OCI-LY1 (cell line): ENCODE data around the gene METRN.

Source experiments
- H2AFZ ChIP-seq: fragments of 200-600 bp; sonication (generic), shearing (Covaris generic); 2 replicates; pipeline ENCODE4 v1.6.0; 2014; ENCODE audit warnings: antibody characterized with exemption, mild to moderate bottlenecking, low read length
- H3F3A ChIP-seq: fragments of 200-600 bp; sonication (generic), shearing (Covaris generic); 2 replicates; pipeline ENCODE4 v1.6.0; 2014; ENCODE audit warnings: mild to moderate bottlenecking, antibody characterized with exemption, low read length, moderate library complexity; ENCODE audit not compliant: insufficient read depth
- H3K27ac ChIP-seq: fragments of 200-600 bp; sonication (generic); 2 replicates; pipeline ENCODE4 v1.5.1; 2014; ENCODE audit warnings: low read length, mixed run types, mild to moderate bottlenecking, low read depth; ENCODE audit not compliant: poor library complexity, severe bottlenecking
- H3K27me3 ChIP-seq: fragments of 200-600 bp; sonication (generic); 2 replicates; pipeline ENCODE4 v1.6.0; 2014; ENCODE audit warnings: antibody characterized with exemption, mild to moderate bottlenecking, low read length, moderate library complexity; ENCODE audit not compliant: insufficient read depth
- H3K36me3 ChIP-seq: fragments of 200-600 bp; sonication (generic); 2 replicates; pipeline ENCODE4 v1.6.1; 2014; ENCODE audit warnings: mild to moderate bottlenecking, antibody characterized with exemption, low read length, moderate library complexity, mixed read lengths; ENCODE audit not compliant: insufficient read depth
- H3K4me1 ChIP-seq: fragments of 200-600 bp; sonication (generic); 2 replicates; pipeline ENCODE4 v1.5.1; 2014; ENCODE audit warnings: mild to moderate bottlenecking, low read length, moderate library complexity; ENCODE audit not compliant: insufficient read depth, severe bottlenecking
- H3K4me2 ChIP-seq: fragments of 200-600 bp; sonication (generic), shearing (Covaris generic); 2 replicates; pipeline ENCODE4 v1.6.1; 2014; ENCODE audit warnings: low read length
- H3K4me3 ChIP-seq: fragments of 200-600 bp; sonication (generic); 2 replicates; pipeline ENCODE4 v1.5.1; 2014; ENCODE audit warnings: low read length, low read depth, mild to moderate bottlenecking, mixed read lengths; ENCODE audit not compliant: poor library complexity, severe bottlenecking
- H3K79me2 ChIP-seq: fragments of 200-600 bp; shearing (Covaris generic); 2 replicates; pipeline ENCODE4 v1.6.1; 2016; ENCODE audit warnings: mixed run types, low read length, mixed read lengths; ENCODE audit not compliant: insufficient read depth
- H3K9ac ChIP-seq: fragments of 200-600 bp; sonication (generic), shearing (Covaris generic); 2 replicates; pipeline ENCODE4 v1.6.1; 2014; ENCODE audit warnings: mild to moderate bottlenecking, low read length, mixed read lengths
- H3K9me2 ChIP-seq: fragments of 200-600 bp; sonication (generic), shearing (Covaris generic); 2 replicates; pipeline ENCODE4 v1.6.1; 2014; ENCODE audit warnings: low read depth, mild to moderate bottlenecking, low read length, mixed read lengths
- H3K9me3 ChIP-seq: fragments of 200-600 bp; shearing (Covaris generic); 2 replicates; pipeline ENCODE4 v1.6.1; 2014; ENCODE audit warnings: low read length, mixed read lengths
- H4K20me1 ChIP-seq: fragments of 200-600 bp; sonication (generic), shearing (Covaris generic); 2 replicates; pipeline ENCODE4 v1.6.0; 2016; ENCODE audit warnings: mild to moderate bottlenecking, low read length; ENCODE audit not compliant: insufficient read depth
- EZH2 ChIP-seq: fragments of 200-600 bp; sonication (generic), shearing (Covaris generic); IDR thresholded peaks from 2 replicates; pipeline ENCODE4 v1.8.0; 2017; ENCODE audit warnings: borderline replicate concordance, mixed run types, mild to moderate bottlenecking, antibody characterized with exemption, low read length, moderate library complexity, mixed read lengths
- TF ChIP-seq, protein P1 (sequence below): fragments of 200-600 bp; sonication (generic), shearing (Covaris generic); IDR thresholded peaks from 2 replicates; pipeline ENCODE4 v1.5.1; 2017; ENCODE audit warnings: mild to moderate bottlenecking, antibody characterized with exemption, low read length, moderate library complexity, mixed read lengths

METRN gene

DNA sequence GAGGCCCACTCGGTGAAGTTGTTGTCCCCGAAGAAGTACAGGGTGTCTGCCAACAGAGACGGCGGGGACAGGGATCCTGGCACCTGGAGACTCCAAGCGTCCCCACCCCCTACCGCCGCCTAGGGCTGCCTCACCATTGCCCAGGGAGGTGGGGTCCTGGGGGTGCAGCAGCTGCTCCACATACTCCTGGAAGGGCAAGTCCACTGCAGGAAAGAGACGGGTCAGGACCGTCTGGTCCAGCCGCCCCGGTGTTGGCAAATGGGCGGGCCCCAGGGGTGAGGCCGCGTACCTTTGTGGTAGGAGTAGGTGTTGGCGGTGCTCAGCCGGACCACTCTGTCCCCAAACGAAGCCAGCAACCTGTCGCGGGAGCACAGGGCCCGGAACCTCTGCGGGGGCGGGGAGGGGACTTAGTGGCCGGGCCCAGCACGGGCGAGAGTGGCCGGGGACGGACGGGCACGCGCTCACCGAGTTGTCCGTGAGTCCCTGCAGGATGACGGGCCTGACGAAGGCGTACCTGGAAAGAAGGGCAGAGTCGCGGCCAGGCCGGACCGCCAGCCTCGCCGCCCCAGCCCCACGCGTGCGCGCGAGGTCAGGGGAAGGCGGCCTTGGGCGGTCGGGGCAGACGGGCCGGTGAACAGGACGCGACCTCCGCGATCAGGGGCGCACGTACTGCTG, 31.4 kb upstream of the METRN start:
- H3K27me3 ChIP-seq, result no peaks in the 10 kb centered on the region
- no peaks in the 10 kb centered on the region for H3K9me2 ChIP-seq
- no peaks in the 10 kb centered on the region for H4K20me1 ChIP-seq
- H3K36me3 ChIP-seq, result peaks cover 38% of the 10 kb centered on the region
- TF ChIP-seq, protein P1, sequence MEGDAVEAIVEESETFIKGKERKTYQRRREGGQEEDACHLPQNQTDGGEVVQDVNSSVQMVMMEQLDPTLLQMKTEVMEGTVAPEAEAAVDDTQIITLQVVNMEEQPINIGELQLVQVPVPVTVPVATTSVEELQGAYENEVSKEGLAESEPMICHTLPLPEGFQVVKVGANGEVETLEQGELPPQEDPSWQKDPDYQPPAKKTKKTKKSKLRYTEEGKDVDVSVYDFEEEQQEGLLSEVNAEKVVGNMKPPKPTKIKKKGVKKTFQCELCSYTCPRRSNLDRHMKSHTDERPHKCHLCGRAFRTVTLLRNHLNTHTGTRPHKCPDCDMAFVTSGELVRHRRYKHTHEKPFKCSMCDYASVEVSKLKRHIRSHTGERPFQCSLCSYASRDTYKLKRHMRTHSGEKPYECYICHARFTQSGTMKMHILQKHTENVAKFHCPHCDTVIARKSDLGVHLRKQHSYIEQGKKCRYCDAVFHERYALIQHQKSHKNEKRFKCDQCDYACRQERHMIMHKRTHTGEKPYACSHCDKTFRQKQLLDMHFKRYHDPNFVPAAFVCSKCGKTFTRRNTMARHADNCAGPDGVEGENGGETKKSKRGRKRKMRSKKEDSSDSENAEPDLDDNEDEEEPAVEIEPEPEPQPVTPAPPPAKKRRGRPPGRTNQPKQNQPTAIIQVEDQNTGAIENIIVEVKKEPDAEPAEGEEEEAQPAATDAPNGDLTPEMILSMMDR, result no peak
- no peak for TF ChIP-seq EZH2
- H3K4me1 ChIP-seq, result peaks cover 46% of the 10 kb centered on the region
- H3K9me3 ChIP-seq, result no peaks in the 10 kb centered on the region
- peak overlapping the region; percentile 7 for H3K27ac ChIP-seq
- peak overlapping the region; percentile 82 for H3K9ac ChIP-seq
- H2AFZ ChIP-seq, result no peak overlapping the region
- H3F3A ChIP-seq, result no peaks in the 10 kb centered on the region
- peak overlapping the region; percentile 98 for H3K4me2 ChIP-seq
- H3K79me2 ChIP-seq, result 0 out of 2 replicates have a peak, but pooled peaks cover 8% of the 10 kb centered on the region
- peak overlapping the region; percentile 86 for H3K4me3 ChIP-seq

DNA sequence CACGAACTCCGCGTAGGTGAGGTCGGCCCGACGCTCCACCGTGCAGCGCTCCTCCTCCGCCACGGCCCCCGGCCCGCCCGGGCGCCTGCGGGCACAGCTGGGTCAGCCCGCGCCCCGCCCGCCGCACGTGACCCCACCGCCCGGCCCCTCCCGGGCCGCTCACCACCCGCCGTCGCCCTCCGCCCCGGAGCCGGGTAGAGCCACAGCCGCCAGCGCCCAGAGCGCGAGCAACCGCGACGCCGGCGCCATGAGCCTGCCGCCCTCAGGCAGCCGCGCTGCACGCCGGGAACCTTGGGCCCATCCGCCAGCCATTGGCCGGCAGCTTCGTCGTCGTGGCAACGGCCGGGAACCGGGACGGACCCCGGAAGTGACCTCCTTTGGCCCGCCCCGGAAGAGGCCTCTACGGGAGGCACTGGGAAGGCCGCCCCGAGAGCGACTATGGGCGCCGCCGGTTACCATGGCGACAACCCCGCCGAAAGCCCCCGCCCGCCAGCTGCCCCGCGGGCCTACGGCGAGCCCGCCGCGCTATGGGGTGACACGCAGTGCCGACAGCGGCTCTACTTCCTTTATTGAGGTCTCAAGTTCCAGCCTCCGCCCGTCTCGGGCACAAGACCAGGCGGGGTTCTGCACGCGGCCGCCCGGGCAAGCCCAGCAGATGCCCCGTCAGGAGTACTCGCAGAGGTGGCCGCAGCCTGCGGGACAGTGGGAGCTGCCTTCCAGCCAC, 30.7 kb upstream of the METRN start, which contains the start of gene JMJD8:
TSS of gene JMJD8 (minus strand) at position 264 of the 724 bp plus-strand sequence. CDS start at position 249, 15 bp downstream.
- H3K36me3 ChIP-seq, result peaks cover 38% of the 10 kb centered on the region
- H3K27me3 ChIP-seq, result no peaks in the 10 kb centered on the region
- H3K9me2 ChIP-seq, result no peaks in the 10 kb centered on the region
- peak within 1 kb of the TSS; percentile 62 for H3K27ac ChIP-seq
- no peak within 1 kb of the TSS for H2AFZ ChIP-seq
- no peak for TF ChIP-seq EZH2
- TF ChIP-seq, protein P1, result no peak
- H4K20me1 ChIP-seq, result no peaks in the 10 kb centered on the region
- H3K79me2 ChIP-seq, result 0 out of 2 replicates have a peak, but pooled peaks cover 8% of the 10 kb centered on the region
- no peaks in the 10 kb centered on the region for H3K9me3 ChIP-seq
- H3K4me1 ChIP-seq, result peaks cover 53% of the 10 kb centered on the region
- peak within 1 kb of the TSS; percentile 98 for H3K4me2 ChIP-seq
- peak within 1 kb of the TSS; percentile 86 for H3K4me3 ChIP-seq
- H3K9ac ChIP-seq, result peak within 1 kb of the TSS; percentile 82
- H3F3A ChIP-seq, result no peaks in the 10 kb centered on the region

DNA sequence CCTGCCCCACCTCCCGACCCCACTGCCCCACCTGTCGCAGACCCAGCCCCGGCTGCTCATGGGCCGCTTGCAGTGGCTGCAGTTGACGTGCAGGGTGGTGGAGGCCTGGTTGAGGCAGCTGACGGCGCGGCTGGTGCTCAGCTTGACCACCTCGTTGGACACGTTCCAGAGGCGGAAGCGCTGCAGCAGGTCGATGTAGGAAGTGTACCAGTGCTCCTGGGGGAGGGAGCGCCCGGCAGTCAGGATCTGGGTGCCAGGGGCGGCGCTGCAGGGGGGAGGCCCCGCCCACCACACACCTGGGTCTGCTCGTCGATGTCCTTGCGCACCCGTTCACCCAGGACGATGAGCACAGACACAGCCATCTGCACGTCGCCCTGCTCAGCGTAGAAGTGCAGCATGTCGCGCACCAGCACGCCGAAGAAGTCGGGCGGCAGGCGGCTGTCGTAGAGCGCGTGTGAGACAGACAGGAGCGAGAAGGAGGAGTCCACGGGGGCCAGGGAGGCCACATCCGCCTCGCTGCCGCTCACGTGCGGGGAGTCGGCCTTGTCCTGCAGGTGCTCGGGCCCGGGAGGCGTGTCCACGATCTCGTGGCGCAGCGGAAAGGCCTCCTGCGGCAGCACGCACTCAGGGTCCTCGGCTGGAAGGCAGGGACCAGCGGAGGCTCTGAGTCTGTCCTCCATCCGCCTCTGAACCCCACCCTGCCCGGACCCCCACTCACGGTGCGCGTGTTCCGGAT, 29.8 kb upstream of the METRN start:
- H3K79me2 ChIP-seq, result 0 out of 2 replicates have a peak, but pooled peaks cover 8% of the 10 kb centered on the region
- peak overlapping the region; percentile 98; the same call in 1 of the 2 replicates for H3K4me2 ChIP-seq
- peak overlapping the region; percentile 86 for H3K4me3 ChIP-seq
- H3K27ac ChIP-seq, result peak overlapping the region; percentile 23
- H2AFZ ChIP-seq, result no peak overlapping the region
- H3F3A ChIP-seq, result no peaks in the 10 kb centered on the region
- no peak for TF ChIP-seq EZH2
- TF ChIP-seq, protein P1, result no peak
- H3K4me1 ChIP-seq, result peaks cover 56% of the 10 kb centered on the region
- no peak overlapping the region for H3K9ac ChIP-seq
- H3K36me3 ChIP-seq, result peaks cover 38% of the 10 kb centered on the region
- no peaks in the 10 kb centered on the region for H3K27me3 ChIP-seq
- no peaks in the 10 kb centered on the region for H3K9me3 ChIP-seq
- no peaks in the 10 kb centered on the region for H4K20me1 ChIP-seq
- H3K9me2 ChIP-seq, result no peaks in the 10 kb centered on the region
